ENCODE results near the gene RBM20. TPM values are rescaled to one million over a fixed set of nuclear protein-coding genes. Genes with fewer than 3 reads are reported as not detected.

RBM20 gene
- total and polyA plus RNA-seq, 5 donors from 2014 or later: 0.15 to 0.72 TPM; not detected in 3

DNA sequence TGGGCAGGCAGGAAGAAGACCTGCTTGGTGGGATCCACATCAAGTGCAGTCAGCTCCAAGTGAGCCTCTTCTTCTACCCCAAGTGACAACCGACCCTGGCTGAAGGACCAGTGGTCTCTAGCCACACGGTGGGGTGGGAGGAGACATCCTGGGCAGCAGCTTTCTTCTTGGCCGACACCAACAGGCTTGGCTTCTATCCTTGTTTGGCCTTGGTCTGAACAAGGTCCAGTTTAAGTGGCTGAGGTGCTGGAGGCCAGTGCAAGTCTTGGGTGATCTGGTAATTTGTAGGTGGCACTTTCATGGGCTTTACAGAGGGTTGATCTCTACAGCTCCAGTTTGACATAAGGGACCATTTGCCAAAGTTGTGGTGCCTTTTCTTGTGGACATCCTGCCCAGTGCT, 164.0 kb downstream of the RBM20 start:
- no peak overlapping the region for H3K4me3 Mint-ChIP-seq
- DNase-seq (no peak), ATAC-seq (ENCODE audit: low read depth in 2 of 2) (no peak)
- H3K4me1 Mint-ChIP-seq: peaks cover 16 to 28% (median 20%) of the 10 kb centered on the region in 4 donors
- H3K27me3 Mint-ChIP-seq: peaks cover 13% of the 10 kb centered on the region
- no peak overlapping the region for H3K27ac ChIP-seq (ENCODE audit: insufficient read depth, low read length, poor library complexity, severe bottlenecking)
- no peaks in the 10 kb centered on the region for H3K9me3 Mint-ChIP-seq
- no peak overlapping the region for H3K4me3 ChIP-seq (ENCODE audit: low read depth, low read length)
- H3K27me3 ChIP-seq (ENCODE audit: control insufficient read depth, insufficient read depth, low read length): no peaks in the 10 kb centered on the region
- peaks cover 15% of the 10 kb centered on the region for H3K4me1 ChIP-seq (ENCODE audit: control insufficient read depth, insufficient read depth, low read length, poor library complexity, severe bottlenecking)
- no peaks in the 10 kb centered on the region for H3K9me3 ChIP-seq (ENCODE audit: control insufficient read depth in 2 of 2, low read length in 2 of 2)
- peak overlapping the region in 2 of 3 donors; percentile 2 to 37 for H3K27ac Mint-ChIP-seq
- peaks cover 4% of the 10 kb centered on the region for H3K36me3 Mint-ChIP-seq
- no peaks in the 10 kb centered on the region for H3K36me3 ChIP-seq (ENCODE audit: control insufficient read depth, insufficient read depth, low read length)

DNA sequence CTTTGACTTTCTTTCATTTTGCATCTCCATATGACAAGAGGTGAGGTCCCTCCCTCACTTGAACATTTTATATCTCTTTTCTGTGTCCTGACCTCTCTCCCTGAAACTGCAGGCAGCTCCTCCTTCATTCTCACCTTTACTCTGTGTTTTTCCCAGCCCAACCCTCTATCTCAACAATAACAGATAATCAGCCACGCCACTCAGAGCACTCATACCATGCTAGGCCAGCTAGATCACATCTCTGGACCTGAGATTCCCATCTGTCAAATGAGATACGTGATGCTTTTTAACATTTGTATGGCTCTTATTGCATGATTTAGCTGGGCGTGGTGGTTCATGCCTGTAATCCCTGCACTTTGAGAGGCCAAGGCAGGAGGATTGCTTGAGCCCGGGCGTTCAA, 164.5 kb downstream of the RBM20 start:
- Histone ChIP-seq H3K27me3 (ENCODE audit: control insufficient read depth, insufficient read depth, low read length) (no peaks in the 10 kb centered on the region), H3K9me3 (ENCODE audit: control insufficient read depth in 2 of 2, low read length in 2 of 2) (no peaks in the 10 kb centered on the region), H3K4me3 (ENCODE audit: low read depth, low read length) (no peak overlapping the region), H3K4me1 (ENCODE audit: control insufficient read depth, insufficient read depth, low read length, poor library complexity, severe bottlenecking) (peaks cover 15% of the 10 kb centered on the region), H3K36me3 (ENCODE audit: control insufficient read depth, insufficient read depth, low read length) (no peaks in the 10 kb centered on the region), H3K27ac (ENCODE audit: insufficient read depth, low read length, poor library complexity, severe bottlenecking) (no peak overlapping the region)
- Mint-ChIP-seq H3K27me3 (peaks cover 13% of the 10 kb centered on the region), H3K36me3 (peaks cover 4% of the 10 kb centered on the region), H3K4me3 (peak overlapping the region in 1 of 4 donors; percentile 3), H3K27ac (peak overlapping the region in 2 of 3 donors; percentile 2 to 37), H3K4me1 (peaks cover 12 to 23% (median 17%) of the 10 kb centered on the region in 4 donors), H3K9me3 (no peaks in the 10 kb centered on the region)
- no peak for ATAC-seq (ENCODE audit: low read depth in 2 of 2)
- DNase-seq: no peak

DNA sequence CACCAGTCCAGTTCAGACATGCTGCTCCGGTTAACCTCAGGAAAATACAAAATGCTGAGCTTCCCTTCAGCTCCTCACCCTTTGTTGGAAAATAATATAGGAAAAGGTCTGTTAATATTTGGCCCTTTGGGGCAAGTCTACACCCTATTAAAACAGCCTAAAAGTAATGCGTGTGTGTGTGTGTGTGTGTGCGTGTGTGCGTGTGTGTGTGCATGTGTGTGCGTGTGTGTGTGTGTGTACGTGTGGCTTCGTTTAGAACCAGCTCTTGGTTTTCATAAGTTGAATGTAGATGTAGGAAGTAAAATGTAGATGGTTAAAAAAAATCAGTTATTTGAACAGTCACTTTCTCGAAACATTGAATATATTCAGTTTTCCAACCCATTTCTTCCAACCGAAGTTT, 166.5 kb downstream of the RBM20 start:
- no peaks in the 10 kb centered on the region for H3K36me3 ChIP-seq (ENCODE audit: control insufficient read depth, insufficient read depth, low read length)
- H3K27me3 ChIP-seq (ENCODE audit: control insufficient read depth, insufficient read depth, low read length): no peaks in the 10 kb centered on the region
- no peak overlapping the region for H3K27ac ChIP-seq (ENCODE audit: insufficient read depth, low read length, poor library complexity, severe bottlenecking)
- peaks cover 0 to 2% (median 0%) of the 10 kb centered on the region in 7 donors for H3K9me3 Mint-ChIP-seq
- H3K4me1 ChIP-seq (ENCODE audit: control insufficient read depth, insufficient read depth, low read length, poor library complexity, severe bottlenecking): no peaks in the 10 kb centered on the region
- H3K4me1 Mint-ChIP-seq: peaks cover 0 to 11% (median 3%) of the 10 kb centered on the region in 4 donors
- peak overlapping the region in 1 of 3 donors; percentile 21 for H3K27ac Mint-ChIP-seq
- peaks cover 4% of the 10 kb centered on the region for H3K36me3 Mint-ChIP-seq
- H3K9me3 ChIP-seq (ENCODE audit: control insufficient read depth in 2 of 2, low read length in 2 of 2): no peaks in the 10 kb centered on the region
- no peak for DNase-seq
- no peak for ATAC-seq (ENCODE audit: low read depth in 2 of 2)
- H3K4me3 ChIP-seq (ENCODE audit: low read depth, low read length): no peak overlapping the region
- peaks cover 13% of the 10 kb centered on the region for H3K27me3 Mint-ChIP-seq
- no peak overlapping the region for H3K4me3 Mint-ChIP-seq

DNA sequence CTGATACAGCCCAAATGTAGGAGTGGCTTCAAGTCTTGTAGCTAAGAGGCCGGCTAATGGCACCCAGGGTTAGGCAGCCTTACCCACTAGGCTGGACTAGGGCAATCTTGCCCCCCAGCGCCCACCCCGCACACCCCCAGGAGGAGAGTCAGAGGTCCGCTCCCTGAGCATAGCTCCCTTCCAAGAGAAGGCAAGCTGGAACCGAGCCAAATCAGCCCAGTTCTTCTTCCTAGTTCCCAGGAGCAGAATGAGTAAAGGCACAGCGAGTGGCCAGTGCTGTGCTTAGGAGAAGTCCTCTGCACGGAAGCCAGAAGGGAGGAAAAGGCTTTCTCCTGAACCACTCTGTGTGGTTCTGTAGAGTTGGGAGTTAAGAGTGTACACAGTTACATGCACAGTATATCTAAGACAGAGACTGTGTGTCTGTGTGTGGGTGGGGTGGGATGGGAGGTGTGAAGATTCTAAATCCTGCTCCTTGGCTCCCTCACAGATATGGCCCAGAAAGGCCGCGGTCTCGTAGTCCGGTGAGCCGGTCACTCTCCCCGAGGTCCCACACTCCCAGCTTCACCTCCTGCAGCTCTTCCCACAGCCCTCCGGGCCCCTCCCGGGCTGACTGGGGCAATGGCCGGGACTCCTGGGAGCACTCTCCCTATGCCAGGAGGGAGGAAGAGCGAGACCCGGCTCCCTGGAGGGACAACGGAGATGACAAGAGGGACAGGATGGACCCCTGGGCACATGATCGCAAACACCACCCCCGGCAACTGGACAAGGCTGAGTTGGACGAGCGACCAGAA, 167.8 kb downstream of the RBM20 start:
- no peak for DNase-seq
- Mint-ChIP-seq H3K9me3 (peaks cover 0 to 2% (median 0%) of the 10 kb centered on the region in 7 donors), H3K4me3 (no peak overlapping the region), H3K27ac (no peak overlapping the region), H3K36me3 (peaks cover 4% of the 10 kb centered on the region), H3K27me3 (peaks cover 8% of the 10 kb centered on the region), H3K4me1 (peaks cover 0 to 22% (median 5%) of the 10 kb centered on the region in 4 donors)
- Histone ChIP-seq H3K36me3 (ENCODE audit: control insufficient read depth, insufficient read depth, low read length) (no peaks in the 10 kb centered on the region), H3K4me3 (ENCODE audit: low read depth, low read length) (no peak overlapping the region), H3K4me1 (ENCODE audit: control insufficient read depth, insufficient read depth, low read length, poor library complexity, severe bottlenecking) (no peaks in the 10 kb centered on the region), H3K27ac (ENCODE audit: insufficient read depth, low read length, poor library complexity, severe bottlenecking) (no peak overlapping the region), H3K27me3 (ENCODE audit: control insufficient read depth, insufficient read depth, low read length) (no peaks in the 10 kb centered on the region), H3K9me3 (ENCODE audit: control insufficient read depth in 2 of 2, low read length in 2 of 2) (no peaks in the 10 kb centered on the region)
- ATAC-seq (ENCODE audit: low read depth in 2 of 2): no peak

DNA sequence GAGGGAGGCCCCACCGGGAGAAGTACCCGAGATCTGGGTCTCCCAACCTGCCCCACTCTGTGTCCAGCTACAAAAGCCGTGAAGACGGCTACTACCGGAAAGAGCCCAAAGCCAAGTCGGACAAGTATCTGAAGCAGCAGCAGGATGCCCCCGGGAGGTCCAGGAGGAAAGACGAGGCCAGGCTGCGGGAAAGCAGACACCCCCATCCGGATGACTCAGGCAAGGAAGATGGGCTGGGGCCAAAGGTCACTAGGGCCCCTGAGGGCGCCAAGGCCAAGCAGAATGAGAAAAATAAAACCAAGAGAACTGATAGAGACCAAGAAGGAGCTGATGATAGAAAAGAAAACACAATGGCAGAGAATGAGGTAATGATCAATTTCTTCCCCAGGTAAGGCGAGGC, 168.4 kb downstream of the RBM20 start:
- H3K4me3 Mint-ChIP-seq: no peak overlapping the region
- H3K4me3 ChIP-seq (ENCODE audit: low read depth, low read length): no peak overlapping the region
- no peak overlapping the region for H3K27ac ChIP-seq (ENCODE audit: insufficient read depth, low read length, poor library complexity, severe bottlenecking)
- H3K4me1 ChIP-seq (ENCODE audit: control insufficient read depth, insufficient read depth, low read length, poor library complexity, severe bottlenecking): no peaks in the 10 kb centered on the region
- peaks cover 0 to 26% (median 7%) of the 10 kb centered on the region in 4 donors for H3K4me1 Mint-ChIP-seq
- no peak overlapping the region for H3K27ac Mint-ChIP-seq
- no peaks in the 10 kb centered on the region for H3K36me3 ChIP-seq (ENCODE audit: control insufficient read depth, insufficient read depth, low read length)
- peaks cover 0 to 2% (median 0%) of the 10 kb centered on the region in 7 donors for H3K9me3 Mint-ChIP-seq
- H3K27me3 ChIP-seq (ENCODE audit: control insufficient read depth, insufficient read depth, low read length): no peaks in the 10 kb centered on the region
- peaks cover 4% of the 10 kb centered on the region for H3K36me3 Mint-ChIP-seq
- peaks cover 8% of the 10 kb centered on the region for H3K27me3 Mint-ChIP-seq
- ATAC-seq (ENCODE audit: low read depth in 2 of 2): no peak
- no peaks in the 10 kb centered on the region for H3K9me3 ChIP-seq (ENCODE audit: control insufficient read depth in 2 of 2, low read length in 2 of 2)
- no peak for DNase-seq

GRCh38 chr10:110813743-110814472, 169.8 kb downstream of the RBM20 start:
- peaks cover 0 to 28% (median 7%) of the 10 kb centered on the region in 4 donors for H3K4me1 Mint-ChIP-seq
- Histone ChIP-seq H3K4me3 (ENCODE audit: low read depth, low read length) (no peak overlapping the region), H3K27me3 (ENCODE audit: control insufficient read depth, insufficient read depth, low read length) (no peaks in the 10 kb centered on the region), H3K9me3 (ENCODE audit: control insufficient read depth in 2 of 2, low read length in 2 of 2) (no peaks in the 10 kb centered on the region), H3K27ac (ENCODE audit: insufficient read depth, low read length, poor library complexity, severe bottlenecking) (no peak overlapping the region), H3K36me3 (ENCODE audit: control insufficient read depth, insufficient read depth, low read length) (no peaks in the 10 kb centered on the region), H3K4me1 (ENCODE audit: control insufficient read depth, insufficient read depth, low read length, poor library complexity, severe bottlenecking) (no peaks in the 10 kb centered on the region)
- H3K36me3 Mint-ChIP-seq: no peaks in the 10 kb centered on the region
- H3K27me3 Mint-ChIP-seq: peaks cover under 1% of the 10 kb centered on the region
- H3K9me3 Mint-ChIP-seq: peaks cover 0 to 2% (median 0%) of the 10 kb centered on the region in 7 donors
- no peak for DNase-seq
- H3K27ac Mint-ChIP-seq: no peak overlapping the region
- H3K4me3 Mint-ChIP-seq: no peak overlapping the region
- no peak for ATAC-seq (ENCODE audit: low read depth in 2 of 2)

GRCh38 chr10:110815354-110816004, 171.3 kb downstream of the RBM20 start:
- no peak overlapping the region for H3K4me3 Mint-ChIP-seq
- H3K27me3 Mint-ChIP-seq: no peaks in the 10 kb centered on the region
- Histone ChIP-seq H3K4me3 (ENCODE audit: low read depth, low read length) (no peak overlapping the region), H3K9me3 (ENCODE audit: control insufficient read depth in 2 of 2, low read length in 2 of 2) (no peaks in the 10 kb centered on the region), H3K27me3 (ENCODE audit: control insufficient read depth, insufficient read depth, low read length) (no peaks in the 10 kb centered on the region), H3K4me1 (ENCODE audit: control insufficient read depth, insufficient read depth, low read length, poor library complexity, severe bottlenecking) (no peaks in the 10 kb centered on the region), H3K27ac (ENCODE audit: insufficient read depth, low read length, poor library complexity, severe bottlenecking) (no peak overlapping the region), H3K36me3 (ENCODE audit: control insufficient read depth, insufficient read depth, low read length) (no peaks in the 10 kb centered on the region)
- peaks cover 0 to 2% (median 0%) of the 10 kb centered on the region in 7 donors for H3K9me3 Mint-ChIP-seq
- DNase-seq (no peak), ATAC-seq (ENCODE audit: low read depth in 2 of 2) (no peak)
- H3K4me1 Mint-ChIP-seq: peaks cover 0 to 28% (median 6%) of the 10 kb centered on the region in 4 donors
- peak overlapping the region in 2 of 3 donors; percentile 11 to 20 for H3K27ac Mint-ChIP-seq
- no peaks in the 10 kb centered on the region for H3K36me3 Mint-ChIP-seq

Data from CD4-positive, CD25-positive, alpha-beta regulatory T cell (primary cell).